ENCODE measurements around the gene CNEP1R1.

- TF ChIP-seq, protein P1, sequence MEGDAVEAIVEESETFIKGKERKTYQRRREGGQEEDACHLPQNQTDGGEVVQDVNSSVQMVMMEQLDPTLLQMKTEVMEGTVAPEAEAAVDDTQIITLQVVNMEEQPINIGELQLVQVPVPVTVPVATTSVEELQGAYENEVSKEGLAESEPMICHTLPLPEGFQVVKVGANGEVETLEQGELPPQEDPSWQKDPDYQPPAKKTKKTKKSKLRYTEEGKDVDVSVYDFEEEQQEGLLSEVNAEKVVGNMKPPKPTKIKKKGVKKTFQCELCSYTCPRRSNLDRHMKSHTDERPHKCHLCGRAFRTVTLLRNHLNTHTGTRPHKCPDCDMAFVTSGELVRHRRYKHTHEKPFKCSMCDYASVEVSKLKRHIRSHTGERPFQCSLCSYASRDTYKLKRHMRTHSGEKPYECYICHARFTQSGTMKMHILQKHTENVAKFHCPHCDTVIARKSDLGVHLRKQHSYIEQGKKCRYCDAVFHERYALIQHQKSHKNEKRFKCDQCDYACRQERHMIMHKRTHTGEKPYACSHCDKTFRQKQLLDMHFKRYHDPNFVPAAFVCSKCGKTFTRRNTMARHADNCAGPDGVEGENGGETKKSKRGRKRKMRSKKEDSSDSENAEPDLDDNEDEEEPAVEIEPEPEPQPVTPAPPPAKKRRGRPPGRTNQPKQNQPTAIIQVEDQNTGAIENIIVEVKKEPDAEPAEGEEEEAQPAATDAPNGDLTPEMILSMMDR (conservative IDR thresholded peaks at IDR 0.05; ENCODE audit: low read length), result no peak
- no peak for TF ChIP-seq EZH2phosphoT487 (IDR thresholded peaks at IDR 0.05; ENCODE audit: borderline replicate concordance)
These were observed 21.8 kb downstream of the CNEP1R1 start for GRCh38 chr16:50046853-50047252.

Data from Loucy (cell line).